Medulla oblongata (tissue), 1 donor: ENCODE results near the gene TNS1.
"Not testable (repeated sequence)": the region's sequence is repeated elsewhere in the genome, so short reads cannot be mapped to it uniquely, and the experiment has no call there.

Source experiments
- DNase-seq: peaks from one replicate; pipeline ENCODE4 v3.0.0-alpha.2; 2015; ENCODE audit errors: extremely low spot score

TNS1 gene

DNA sequence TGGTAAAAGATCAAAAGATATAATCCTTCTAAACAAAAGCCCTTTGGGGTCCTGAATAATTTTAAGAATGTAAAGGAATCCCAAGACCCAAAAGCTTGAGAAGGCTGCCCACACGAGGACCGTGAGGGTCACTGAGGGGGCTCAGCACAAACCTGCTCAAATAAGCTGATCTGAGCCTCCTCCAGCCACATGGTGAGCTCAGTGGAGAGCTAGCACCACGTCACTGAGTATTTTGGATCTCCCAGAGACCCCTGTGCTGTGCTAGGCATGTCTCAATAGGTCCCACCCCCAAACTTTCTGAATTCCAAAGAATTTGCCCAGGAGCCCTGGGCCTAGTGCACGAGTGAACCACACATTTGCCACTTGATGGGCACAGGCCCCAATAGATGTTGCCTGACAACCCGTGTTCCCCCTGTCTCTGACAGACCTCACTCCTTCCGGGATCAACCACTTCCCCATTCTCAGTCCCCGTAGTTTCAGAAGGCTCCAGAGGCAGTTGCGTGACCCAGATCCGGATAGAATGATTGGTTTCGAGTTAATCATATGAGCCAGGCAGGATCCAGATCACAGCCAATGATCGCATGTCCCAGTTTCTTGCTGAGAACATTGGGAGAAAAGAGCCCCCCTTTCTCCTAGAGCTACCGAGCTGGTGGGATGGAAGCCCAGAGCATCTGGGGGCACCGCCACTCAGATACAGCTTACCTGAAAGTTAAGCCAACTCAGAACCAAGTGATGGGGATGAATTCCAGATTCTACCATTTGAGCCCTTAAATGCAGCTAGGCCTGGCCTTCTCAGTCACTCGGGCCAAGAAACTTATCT lies 203.8 kb downstream of the TNS1 start:
- DNase-seq: peak; percentile 84

DNA sequence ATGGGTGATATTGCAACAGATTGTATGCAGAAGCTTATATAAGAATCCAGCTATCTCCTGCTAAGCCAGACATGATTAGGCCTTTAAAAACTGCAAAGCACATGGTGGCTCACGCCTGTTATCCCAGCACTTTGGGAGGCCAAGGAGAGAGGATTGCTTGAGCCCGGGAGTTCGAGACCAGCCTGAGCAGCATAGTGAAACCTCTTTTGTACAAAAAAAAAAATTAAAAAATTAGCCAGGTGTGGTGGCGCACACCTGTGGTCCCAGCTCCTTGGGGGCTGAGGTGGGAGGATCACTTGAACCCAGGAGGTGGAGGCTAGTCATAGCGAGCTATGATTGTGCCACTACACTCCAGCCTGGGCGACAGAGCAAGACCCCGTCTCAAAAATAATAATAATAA lies 204.6 kb downstream of the TNS1 start:
- no peak for DNase-seq

DNA sequence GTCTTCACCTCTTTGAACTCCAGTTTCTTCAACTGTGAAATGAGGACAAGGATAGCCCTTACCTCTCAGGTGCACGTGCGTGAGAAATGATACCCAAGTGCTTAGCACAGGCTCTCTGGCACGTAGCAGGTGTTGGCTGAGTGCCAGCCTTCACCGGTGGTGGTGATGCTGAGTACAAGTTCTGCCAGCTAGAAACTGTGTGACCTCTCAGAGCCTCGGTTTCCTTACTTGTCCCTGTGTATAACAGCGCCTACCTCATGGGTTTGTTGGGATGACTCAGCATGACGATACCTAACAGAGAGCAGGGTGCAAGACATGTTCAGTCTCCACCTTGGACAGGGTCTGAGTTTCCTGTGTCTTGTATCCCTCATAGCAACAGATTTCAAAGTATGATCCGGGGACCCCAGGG lies 205.1 kb downstream of the TNS1 start:
- no peak for DNase-seq

DNA sequence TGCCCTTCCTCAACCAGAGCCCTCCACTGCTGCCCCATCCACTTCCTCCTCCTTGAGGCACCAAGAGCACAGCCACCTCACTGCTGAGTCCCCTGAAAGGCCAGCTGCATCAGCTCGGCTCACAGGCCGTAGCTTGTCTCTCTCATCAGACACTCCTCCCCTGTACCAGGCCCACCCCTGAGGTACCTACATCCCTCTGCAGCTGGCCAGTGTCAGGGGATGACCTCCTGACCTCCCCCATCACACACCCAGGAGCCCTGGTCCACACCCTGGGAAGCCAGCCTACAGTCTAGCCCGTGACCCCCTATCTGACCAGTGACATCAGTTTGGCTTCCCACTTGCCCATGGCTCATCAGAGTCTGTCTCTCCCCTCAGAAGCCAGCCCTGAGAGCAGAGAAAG lies 205.6 kb downstream of the TNS1 start:
- DNase-seq: peak; percentile 30

DNA sequence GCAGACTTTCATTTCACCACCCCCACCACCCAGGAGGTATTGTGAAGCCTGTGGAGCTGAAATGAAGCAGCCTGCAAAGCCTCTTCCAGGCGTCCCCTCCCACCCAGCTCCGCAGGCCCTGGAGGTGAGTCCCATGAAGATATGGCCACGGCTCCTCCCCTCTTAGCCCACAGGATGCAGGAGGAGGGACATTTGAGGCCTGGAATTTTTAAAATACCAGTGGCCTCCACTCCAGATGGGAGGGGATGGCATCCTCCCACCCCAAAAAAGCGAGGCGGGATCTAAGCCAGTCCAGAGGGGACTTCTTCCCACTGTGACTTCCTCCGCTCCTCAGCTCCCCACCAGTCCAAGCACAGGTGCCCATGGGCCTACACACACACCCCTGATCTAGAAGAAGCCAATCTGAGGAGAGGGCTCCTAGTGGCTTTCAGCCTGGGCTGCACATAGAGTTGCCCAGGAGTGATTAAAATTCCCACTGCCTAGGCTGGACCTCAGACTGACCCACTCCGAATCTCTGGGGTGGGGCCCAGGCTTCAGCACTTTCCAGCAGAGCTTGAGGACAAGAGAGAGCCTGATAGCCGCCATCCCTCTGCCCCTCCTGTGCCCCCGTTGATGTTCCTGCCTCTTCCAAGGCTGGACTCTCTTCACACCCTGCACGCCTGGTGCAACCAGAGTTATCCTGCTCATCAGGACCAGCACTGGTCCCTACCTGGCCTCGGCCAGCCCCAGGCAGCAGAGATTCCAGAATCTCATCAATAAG lies 206.9 kb downstream of the TNS1 start:
- DNase-seq: no peak

DNA sequence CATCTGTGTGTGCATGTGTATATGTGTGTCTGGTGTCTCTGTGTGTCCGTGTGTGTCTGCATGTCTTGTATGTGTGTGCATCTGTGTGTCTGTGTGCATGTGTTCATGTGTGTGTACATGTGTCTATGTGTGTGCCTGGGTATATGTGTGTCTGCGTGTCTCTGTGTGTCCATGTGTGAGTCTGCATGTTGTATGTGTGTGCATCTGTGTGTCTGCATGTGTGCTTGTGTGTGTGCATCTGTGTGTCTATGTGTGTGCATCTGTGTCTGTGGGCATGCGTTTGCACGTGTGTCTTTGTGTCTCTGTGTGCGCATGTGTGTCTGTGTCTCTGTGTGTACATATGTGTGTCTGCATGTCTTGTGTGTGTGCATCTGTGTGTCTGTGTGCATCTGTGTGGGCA lies 207.7 kb downstream of the TNS1 start:
- no peak for DNase-seq

DNA sequence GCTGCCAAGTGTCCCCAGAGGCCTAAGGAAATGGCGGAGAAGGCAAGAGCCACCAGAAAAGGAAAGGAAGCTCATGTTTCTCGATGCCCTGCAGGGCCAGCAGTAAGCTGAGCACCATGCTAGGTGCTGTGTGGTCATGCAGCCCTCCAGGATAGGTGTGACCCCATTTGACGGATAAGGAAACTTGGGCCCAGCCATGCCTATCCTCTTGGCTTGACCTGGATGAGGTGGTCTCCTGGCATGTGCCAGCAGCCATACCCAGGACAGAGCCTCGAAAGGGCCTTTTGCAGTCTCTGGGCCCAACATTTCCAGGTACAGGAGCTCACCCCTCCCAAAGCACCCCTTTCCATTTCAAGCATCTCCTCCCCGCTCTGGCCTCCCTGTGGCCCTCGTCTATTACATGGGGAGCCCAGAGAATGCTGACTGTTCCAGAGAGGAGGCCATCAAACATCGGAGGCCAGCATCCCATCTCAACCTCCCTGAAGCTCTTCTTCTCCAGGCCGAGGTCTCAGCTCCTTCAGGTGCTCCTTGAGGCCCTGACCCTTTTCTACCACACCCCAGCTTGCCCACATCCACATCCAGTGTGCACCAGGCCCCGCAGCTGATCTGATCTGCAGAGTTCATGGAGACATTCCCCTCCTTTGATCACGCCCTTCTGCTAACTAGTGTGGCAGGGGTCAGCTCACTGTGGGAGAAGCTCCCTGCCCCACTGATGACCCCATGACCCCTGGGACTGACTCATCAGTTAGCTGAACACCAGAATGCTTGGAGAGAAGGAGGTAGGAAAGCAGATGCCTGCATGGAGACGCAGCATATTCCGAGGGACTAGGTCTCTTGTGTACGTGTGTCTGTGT lies 208.4 kb downstream of the TNS1 start:
- DNase-seq: no peak

DNA sequence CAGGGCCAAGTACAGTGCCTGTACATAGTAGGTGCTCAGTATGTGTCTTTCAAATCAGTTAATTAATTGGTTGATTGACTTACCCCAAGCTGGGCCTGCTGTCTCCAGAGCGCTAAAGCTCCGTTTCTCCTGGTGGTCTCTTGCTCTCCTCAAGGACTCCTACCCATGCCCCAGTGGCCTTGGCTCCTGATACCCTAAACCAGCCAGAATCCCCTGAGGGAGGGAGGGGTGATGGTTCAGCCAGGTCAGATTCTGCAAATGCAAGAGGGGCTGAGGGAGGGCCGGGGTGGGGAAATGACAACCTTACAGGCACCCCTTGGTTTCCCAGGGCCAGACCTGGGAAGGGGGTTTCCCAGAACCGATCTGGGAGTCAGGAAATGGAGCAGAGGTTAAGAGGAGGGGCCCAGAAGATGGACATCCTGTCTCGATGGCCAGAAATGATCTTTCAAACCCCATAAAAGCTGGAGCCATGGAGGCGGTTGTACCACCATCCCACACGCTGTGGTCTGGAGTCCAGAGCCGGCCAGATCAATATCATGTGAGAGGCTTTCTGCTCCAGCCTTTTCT lies 209.1 kb downstream of the TNS1 start:
- no peak for DNase-seq

DNA sequence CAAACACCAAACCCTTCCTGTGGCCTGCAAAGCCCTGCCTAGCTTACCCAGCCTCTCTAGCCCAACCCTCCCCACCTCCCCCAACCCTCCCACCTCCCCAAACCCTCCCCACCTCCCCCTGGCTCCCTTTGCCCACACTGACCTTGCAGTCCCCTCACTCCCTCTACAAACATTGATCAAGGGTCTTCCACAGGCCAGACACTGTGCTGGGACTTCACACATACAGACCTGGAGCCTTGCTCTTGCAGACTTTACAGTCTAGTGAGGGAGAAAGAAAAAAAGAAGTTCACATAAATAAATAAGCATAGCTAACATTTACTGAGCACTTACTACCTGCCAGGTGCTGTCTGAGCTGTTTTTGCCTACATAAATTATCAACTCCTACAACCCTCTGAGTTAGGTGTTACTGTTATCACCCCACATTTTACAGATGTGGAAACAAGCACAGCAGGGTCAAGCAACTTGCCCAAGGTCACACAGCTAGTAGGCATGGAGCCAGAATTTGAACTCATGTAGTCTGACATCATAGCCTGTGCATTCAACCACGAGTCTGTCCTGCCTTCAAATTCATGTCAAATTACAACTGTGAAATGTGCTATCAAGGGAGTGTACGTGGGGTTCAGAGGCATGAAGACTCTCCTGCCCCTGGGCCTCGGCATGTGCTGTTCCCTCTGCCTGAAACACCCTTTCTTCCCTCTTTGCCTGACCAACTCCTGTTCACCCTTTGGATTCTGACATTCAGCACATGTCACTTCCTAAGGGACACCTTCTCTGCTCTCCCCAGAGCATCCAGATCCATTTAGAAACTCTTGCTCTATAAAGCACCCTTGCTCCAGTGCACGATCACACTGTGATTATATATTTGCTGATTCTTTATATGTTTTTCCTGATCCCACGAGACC lies 209.9 kb downstream of the TNS1 start:
- no peak for DNase-seq

DNA sequence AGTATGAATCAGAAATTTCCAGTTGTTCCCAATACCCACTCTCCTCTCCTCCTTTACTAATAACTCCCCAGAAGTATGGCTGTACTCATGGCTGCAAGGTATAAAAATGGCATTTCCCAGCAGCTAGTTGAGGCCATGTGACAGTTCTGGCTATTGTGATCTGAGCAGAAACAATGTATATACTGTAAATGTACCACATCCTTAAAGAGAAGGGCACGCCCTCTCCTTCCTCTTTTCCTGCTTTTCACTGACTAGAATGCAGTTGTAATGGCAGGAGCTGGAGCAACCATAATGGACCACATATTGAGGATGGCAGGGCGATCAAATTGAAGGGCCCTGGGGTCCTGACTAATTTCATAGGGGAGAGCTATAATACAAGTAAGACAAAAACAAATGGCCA lies 211.2 kb downstream of the TNS1 start:
- no peak for DNase-seq

DNA sequence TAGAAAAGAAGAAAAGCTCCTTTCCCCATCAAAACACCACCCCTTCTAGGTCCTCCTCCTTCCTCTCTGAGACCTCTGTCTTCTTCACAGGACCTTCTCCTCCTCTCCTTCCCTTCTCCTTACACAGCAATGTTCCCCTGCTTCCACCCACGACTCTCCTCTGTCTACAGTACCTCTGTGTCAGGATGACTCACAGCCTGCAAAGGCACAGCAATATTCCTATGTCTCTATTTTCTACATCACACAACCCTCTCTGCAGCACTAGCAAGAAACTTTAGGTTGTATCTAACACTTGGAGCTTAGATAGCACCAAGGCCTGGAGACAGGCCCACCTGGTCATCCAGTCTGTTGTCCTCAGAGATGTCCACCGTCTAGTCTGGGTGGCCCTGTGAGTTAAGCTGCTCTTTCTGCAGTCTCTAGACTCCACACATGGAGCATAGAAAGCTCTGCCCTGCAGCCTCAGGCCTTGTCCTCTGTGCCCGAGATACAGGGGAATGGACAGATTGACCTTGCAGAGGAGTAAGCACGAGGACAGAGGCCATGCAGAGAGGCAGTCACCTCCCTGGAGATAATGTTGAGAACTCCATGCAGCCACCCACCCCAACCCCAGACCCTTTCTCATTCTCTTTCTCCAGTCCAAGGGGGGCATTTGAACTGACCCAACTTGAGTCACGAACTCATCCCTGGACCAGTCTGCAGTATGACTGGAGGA lies 212.0 kb downstream of the TNS1 start:
- no peak for DNase-seq

DNA sequence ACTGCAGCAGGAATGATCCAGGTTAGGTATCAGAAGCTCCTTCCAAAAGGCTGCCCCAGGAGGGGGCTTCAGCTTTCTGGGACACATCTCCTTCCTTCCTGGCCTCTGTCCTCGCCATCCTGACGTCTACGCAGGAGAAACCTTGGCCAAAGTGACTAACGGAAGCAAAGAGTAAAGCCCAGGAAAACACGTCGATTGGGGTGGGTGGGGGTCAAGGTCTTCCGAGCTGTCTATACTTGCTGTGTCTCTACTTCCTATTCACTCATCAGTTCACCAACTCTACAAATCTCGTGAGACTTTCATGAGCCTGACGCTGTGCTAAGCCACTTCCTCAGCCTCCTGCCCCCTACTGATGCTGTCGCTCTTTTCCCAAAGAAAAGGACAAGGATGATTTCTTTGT lies 212.6 kb downstream of the TNS1 start:
- peak; percentile 40 for DNase-seq

DNA sequence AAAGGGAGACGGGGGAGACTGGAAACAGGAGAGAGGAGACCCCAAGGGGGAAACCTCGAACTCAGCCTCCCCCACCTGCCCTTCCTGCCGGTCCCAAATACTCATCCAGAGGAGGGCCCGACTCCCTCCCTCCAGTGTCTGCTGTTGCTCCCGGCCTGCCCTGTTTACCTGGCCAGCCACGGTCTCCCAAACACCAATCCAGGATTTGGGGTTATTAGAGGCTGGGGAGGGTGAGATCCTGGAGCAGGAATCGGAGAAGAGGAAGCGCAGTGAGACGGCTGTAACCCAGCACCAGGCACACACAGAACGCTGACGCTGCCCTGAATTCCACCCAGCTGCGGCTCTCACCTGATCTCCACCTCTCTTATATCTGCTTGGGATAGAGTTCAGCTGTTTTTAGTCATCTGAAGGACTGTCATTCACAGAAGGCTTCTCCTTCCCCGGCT lies 213.0 kb downstream of the TNS1 start:
- DNase-seq: no peak

DNA sequence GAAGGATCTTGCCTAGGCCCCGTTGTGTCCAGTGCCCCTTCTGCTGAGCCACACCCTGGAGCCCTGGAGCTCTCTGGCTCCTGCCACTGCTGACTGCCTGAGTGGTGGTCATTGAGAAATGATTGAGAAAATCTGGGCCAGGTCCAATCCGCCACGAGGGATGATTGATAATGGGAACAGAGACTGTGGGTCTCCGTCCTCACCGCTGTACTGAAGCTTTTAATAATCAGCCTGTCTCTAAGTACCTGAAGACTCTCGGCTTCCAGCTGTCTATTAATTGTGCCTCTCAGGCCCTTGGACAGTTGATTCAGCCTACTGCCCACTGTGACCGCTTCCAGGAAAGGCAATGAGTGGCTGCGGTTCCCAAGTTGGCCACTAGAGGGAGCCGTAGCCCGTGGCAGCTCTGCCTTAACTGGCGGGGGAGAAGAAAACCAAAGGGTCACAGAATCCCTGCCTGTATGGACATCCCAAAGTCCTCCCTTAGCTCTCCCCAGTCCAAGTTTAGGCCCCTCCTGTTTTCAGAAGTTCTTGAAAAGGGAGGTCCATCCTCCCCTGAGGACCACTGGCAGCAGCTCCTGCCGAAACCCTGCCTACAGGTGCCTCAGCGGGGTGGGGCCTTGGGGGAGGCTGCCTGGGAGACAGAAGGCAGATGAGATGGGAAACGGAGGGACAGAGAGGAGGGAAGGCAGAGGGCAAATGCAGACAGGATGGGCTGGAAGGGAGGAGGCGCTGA lies 213.6 kb downstream of the TNS1 start:
- DNase-seq: peak; percentile 86

DNA sequence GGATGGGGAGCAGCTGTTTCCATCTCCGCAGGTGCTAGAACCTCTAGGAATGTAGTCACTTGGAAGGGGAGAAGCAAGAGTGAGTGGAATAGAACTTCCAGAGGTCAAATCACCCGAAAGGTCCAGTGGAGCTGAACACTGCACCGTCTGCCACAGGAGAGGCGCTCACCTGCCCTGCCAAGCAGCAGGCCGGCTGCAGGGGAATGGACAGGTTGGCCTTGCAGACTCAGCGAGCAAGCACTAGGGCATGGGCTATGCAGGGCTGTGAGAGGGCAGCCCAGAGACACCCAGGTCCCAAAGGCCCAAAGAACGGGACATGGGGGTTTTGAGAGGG lies 214.2 kb downstream of the TNS1 start:
- no peak for DNase-seq

DNA sequence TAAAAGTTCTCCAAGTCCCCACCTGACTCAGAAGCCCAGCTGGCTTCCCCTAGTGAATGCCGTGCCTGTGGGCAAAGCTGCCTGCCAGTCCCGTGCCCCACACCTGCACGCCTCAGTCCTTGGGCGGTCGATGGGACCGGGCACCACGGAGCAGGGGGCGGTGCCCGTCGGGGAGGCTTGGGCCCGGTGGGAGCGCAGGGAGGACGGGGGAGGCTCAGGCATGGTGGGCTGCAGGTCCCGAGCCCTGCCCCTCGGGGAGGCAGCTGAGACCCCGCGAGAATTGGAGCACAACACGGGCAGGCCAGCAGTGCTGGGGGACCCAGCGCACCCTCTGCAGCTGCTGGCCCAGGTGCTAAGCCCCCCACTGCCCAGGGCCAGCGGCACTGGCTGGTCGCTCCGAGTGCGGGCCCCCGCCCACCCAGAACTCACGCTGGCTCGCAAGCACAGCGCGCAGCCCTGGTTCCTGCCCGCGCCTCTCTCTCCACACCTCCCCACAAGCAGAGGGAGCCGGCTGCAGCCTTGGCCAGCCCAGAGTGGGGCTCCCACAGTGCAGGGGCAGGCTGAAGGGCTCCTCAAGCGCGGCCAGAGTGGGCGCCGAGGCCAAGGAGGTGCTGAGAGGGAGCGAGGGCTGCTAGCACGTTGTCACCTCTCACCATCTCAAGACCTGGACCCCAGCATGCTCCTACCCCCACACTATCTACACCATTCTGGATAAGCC lies 215.5 kb downstream of the TNS1 start:
- no peak for DNase-seq

DNA sequence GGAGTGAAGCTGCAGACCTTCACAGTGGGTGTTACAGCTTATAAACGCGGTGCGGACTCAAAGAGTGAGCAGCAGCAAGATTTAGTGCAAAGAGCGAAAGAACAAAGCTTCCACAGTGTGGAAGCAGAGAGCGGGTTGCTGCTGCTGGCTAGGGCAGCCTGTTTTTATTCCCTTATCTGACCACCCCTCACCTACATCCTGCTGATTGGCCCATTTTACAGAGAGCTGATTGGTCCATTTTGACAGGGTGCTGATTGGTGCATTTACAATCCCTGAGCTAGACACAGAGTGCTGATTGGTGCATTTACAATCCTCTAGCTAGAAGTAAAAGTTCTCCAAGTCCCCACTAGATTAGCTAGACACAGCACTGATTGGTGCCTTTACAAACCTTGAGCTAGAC lies 216.2 kb downstream of the TNS1 start:
- DNase-seq: not testable (repeated sequence)

DNA sequence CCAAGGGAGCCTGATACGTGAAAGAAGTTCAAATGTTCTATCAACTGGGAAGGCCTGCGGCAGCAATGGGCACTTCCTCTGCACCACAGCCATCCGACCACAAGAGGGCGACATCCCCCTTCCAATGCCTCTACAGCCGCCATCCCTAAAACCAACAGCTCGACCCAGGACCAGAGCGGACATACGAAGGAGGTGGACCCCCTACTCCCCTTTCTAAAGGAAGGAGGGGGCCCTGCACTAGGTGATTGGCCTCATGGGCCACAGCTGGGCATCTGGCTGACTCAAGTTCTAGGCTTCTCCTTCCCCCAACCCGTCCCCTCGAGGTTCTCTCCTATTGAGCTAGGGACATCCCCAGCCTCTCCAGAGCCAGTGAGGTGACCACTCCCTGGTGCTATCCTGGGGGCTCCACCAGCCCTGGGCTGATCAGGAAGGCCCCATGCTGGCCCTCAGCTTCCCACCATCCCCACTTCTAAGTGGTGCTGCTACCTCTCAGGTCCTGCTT lies 217.2 kb downstream of the TNS1 start:
- peak; percentile 83 for DNase-seq
